GM12874 (cell line): ENCODE measurements around the gene MBP.

Experiments
- TF ChIP-seq, protein P1 (sequence below): IDR thresholded peaks from 2 replicates; pipeline ENCODE4 v1.5.1; 2011; ENCODE audit warnings: low read depth, mild to moderate bottlenecking, control low read depth, low read length, moderate library complexity; ENCODE audit not compliant: insufficient read depth

The MBP gene

DNA sequence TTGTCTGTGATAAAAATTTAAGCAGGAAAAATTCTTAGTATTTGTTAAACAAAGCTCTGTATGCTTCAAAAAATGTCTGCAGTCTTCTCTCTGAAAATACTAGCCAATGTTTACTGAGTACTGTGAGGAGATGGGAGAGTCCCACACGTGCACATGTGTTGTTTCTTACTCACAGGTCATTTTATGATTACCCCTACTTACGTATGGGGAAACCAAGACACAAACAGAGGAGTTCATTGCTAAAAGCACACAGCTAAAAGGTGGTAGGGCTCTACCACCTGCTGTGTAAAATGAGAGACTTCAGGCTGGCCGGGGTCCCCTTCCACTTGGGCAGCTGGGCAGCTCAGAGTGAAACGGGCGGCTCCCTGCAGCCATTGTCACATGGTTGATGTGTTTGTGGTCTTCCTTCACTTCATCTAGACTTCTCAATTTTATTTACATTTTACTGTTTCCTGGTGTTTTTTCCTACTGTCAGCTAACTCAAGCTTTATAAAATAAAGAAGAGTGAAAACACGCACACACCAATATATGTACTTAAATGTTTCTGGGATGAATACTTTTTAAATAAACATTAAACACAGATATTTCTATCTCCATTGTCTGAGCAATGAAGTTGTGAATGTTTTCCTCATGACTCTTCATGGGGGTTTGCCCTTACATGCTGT, 71.2 kb downstream of the MBP start:
- TF ChIP-seq, protein P1, sequence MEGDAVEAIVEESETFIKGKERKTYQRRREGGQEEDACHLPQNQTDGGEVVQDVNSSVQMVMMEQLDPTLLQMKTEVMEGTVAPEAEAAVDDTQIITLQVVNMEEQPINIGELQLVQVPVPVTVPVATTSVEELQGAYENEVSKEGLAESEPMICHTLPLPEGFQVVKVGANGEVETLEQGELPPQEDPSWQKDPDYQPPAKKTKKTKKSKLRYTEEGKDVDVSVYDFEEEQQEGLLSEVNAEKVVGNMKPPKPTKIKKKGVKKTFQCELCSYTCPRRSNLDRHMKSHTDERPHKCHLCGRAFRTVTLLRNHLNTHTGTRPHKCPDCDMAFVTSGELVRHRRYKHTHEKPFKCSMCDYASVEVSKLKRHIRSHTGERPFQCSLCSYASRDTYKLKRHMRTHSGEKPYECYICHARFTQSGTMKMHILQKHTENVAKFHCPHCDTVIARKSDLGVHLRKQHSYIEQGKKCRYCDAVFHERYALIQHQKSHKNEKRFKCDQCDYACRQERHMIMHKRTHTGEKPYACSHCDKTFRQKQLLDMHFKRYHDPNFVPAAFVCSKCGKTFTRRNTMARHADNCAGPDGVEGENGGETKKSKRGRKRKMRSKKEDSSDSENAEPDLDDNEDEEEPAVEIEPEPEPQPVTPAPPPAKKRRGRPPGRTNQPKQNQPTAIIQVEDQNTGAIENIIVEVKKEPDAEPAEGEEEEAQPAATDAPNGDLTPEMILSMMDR, result no peak

DNA sequence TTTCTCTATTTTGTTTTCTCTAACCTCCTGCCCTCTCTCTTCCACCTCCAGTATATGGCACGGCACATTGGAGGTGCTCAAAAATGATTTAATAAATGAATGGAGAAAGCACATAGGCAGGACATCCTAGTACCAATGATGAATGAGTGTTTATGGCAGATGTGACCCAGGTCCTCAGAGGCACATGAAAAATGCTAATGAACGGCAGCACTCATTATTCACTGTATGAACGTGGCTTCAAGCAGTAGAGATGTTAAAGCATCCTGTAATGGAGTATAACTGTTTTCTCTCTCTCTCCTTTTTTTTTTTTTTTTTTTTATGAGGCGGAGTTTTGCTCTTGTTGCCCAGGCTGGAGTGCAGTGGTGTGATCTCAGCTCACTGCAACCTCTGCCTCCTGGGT, 72.4 kb downstream of the MBP start:
- TF ChIP-seq, protein P1, result no peak

DNA sequence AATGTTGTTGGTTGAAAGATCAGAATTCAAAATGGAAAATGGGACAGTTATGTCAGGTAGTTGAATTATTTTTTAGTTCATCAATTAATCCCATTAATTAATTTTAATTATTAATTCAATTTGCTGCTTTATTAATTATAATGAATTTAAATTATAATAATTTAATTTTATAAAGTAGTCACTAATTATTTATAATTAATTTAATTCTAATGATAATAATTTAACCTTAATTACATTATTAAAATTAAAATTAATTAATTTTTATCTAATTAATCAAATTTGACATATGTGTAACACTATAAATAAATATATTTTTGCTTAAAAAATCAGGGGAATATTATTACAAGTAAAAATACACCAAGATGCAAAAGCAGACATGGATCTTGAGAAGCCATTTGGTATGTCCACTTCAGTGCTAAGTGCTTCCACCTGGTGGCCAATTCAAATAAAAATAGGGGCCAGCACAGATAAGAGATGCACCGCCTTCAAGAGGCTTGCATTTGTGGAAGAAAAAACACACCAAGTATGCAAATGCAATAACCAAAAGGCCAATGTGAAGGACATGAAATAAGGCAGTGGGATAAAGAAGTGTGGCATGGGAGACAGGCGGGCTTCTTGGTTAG, 73.2 kb downstream of the MBP start:
- TF ChIP-seq, protein P1, result peak; percentile 46

DNA sequence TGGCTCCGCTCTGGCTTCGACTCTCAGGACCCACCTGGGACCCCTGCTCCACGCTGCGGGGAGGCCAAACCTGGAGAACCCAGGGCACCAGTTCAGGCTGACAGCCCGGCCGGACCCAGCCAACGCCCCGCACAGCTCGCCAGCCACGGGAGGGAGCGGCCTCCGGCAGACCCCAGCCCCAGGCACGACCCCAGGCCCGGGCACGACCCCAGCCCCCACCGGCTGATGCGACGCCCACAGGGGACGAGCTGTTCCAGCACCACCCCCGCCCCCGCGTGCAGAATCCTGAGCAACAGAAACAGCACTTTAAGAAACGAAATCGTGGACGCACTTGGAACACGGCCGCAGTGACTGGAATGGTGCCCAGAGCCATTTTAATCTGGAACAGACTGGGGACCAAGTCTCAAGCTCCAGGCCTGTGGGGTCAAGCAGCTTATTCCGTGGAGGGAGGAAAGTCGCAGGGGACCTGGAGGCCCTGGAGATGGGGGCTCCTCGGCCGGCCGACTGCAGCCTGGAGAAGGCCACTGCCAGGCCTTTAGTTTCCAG, 74.2 kb downstream of the MBP start:
- TF ChIP-seq, protein P1, result no peak

DNA sequence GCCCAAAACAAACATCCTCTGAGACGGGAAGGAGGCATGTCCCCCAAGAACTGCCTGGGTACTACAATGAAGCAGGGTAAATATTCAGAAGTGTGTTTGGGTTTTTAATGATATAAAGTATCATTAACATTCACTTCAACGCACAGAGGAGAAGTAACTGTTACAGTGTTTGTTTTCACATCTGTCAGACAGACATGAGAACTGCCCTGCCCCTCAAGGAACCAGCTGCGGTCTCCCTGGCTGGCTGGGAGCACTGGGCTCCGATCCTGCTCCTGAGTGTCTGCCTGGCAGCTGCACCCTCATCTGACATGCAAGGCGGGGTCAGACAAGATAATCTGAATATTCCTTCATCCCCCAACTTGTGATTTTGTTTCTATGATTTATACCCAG, 75.6 kb downstream of the MBP start:
- TF ChIP-seq, protein P1, result no peak

DNA sequence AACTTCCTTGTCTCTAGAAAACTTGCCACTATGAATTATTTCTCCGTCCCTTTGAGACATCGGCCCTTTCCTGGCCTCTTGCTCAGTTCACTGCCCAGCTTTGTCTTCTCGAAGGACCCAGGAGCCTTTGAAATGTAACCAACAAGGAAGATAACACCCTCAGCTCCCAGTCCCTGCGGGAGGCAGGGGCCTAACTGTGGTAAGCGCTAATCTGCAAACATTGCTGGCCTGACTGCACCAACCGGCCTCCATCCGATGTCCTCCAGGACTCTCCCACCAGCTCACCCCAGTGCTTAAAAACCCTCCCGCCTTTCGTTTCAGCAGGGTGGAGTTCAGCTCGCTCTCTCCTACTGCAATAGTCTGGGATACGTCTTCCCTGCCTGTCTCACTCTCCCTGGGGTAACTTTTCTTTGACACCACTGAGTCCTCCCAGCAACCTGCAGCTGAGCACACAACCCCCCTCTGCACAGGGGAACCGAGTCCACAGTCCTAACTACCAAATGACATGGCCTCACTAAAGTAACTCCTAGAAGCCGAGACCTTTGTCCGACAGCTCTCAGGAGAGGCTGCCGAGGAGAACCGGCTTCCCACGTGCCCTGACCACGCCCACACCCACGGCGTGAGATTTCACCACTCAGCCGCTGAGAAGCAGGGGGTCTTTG, 76.1 kb downstream of the MBP start:
- TF ChIP-seq, protein P1, result no peak
